H1 (cell line): ENCODE measurements around the gene KCNJ16. TPM values are rescaled to one million over a fixed set of nuclear protein-coding genes. Genes with fewer than 3 reads are reported as not detected.

Experiments used
- CTCF ChIA-PET: fragments of 300-600 bp; sonication (Branson Sonifier 250); formaldehyde crosslinking; loops from one replicate; lab custom pipeline; 2021; ENCODE audit not compliant: partially characterized antibody; lab: Charles Lee
- POLR2A ChIA-PET: fragments of 300-600 bp; sonication (Branson Sonifier 250); formaldehyde crosslinking; loops from one replicate; lab custom pipeline; 2021; ENCODE audit warnings: inconsistent platforms; ENCODE audit not compliant: partially characterized antibody; lab: Charles Lee
- DNase-seq, 2 experiments: peaks; one replicate each; pipeline versions ENCODE4 v3.0.0 to v3.0.0-alpha.2; 2010 to 2022; ENCODE audit warnings: low spot score in 2 of 2, low read depth in 1 of 2, mixed read lengths in 1 of 2
- FAIRE-seq: peaks from 2 replicates; lab custom pipeline; 2011; peaks lifted over from hg19 to GRCh38; lab: Jason Lieb, UNC
- H2AFZ ChIP-seq: 2 replicates; pipeline ENCODE4 v1.8.1; 2012; ENCODE audit warnings: low read length, inconsistent platforms
- H2AK5ac ChIP-seq: 2 replicates; pipeline ENCODE4 v1.6.1; 2013; ENCODE audit warnings: low read depth, low read length
- H2BK120ac ChIP-seq: replicated peaks from 2 replicates; pipeline ENCODE3; 2013; ENCODE audit warnings: low read depth, low read length, inconsistent platforms
- H2BK12ac ChIP-seq: 2 replicates; pipeline ENCODE4 v1.6.1; 2013; ENCODE audit warnings: low read depth, low read length
- H2BK15ac ChIP-seq: 2 replicates; pipeline ENCODE4 v1.6.1; 2013; ENCODE audit warnings: low read length
- H2BK20ac ChIP-seq: 2 replicates; pipeline ENCODE4 v1.6.1; 2013; ENCODE audit warnings: low read length
- H2BK5ac ChIP-seq: 2 replicates; pipeline ENCODE4 v1.6.1; 2013; ENCODE audit warnings: low read depth, low read length
- H3K14ac ChIP-seq: 2 replicates; pipeline ENCODE4 v1.6.1; 2013; ENCODE audit warnings: inconsistent platforms; ENCODE audit not compliant: insufficient read length
- H3K18ac ChIP-seq: 2 replicates; pipeline ENCODE4 v1.6.1; 2013; ENCODE audit warnings: low read length; ENCODE audit errors: extremely low read depth
- H3K23ac ChIP-seq: 2 replicates; pipeline ENCODE4 v1.6.1; 2013; ENCODE audit warnings: inconsistent platforms; ENCODE audit not compliant: insufficient read length
- H3K23me2 ChIP-seq: 2 replicates; pipeline ENCODE4 v1.6.1; 2013; ENCODE audit warnings: low read depth, low read length
- H3K27ac ChIP-seq: 2 replicates; pipeline ENCODE4 v1.6.1; 2011; ENCODE audit warnings: low read depth, low read length, inconsistent platforms
- H3K27me3 ChIP-seq, 4 experiments: replicated peaks in 1 of 4; 1 replicate in 1 of 4; 2 replicates in 3 of 4; pipeline versions ENCODE4 v1.6.1 to v1.8.1; 2011 to 2013; ENCODE audit warnings: low read length in 3 of 4, mild to moderate bottlenecking in 3 of 4, inconsistent platforms in 2 of 4, mixed read lengths in 2 of 4, moderate library complexity in 1 of 4; ENCODE audit not compliant: control insufficient read depth in 3 of 4, insufficient read depth in 3 of 4; ENCODE audit errors: extremely low read depth in 1 of 4
- H3K36me3 ChIP-seq, 4 experiments: 2 replicates each; pipeline versions ENCODE4 v1.6.1 to v1.8.1; 2011 to 2013; ENCODE audit warnings: mild to moderate bottlenecking in 4 of 4, low read length in 3 of 4, moderate library complexity in 2 of 4, control low read depth in 1 of 4, inconsistent platforms in 1 of 4; ENCODE audit not compliant: insufficient read depth in 4 of 4, control insufficient read depth in 2 of 4
- H3K4ac ChIP-seq: replicated peaks from 2 replicates; pipeline ENCODE3; 2013; ENCODE audit warnings: low read length, low read depth, mixed read lengths, inconsistent platforms; ENCODE audit not compliant: insufficient read length
- H3K4me1 ChIP-seq, 4 experiments: replicated peaks in 1 of 4; 1 replicate in 1 of 4; 2 replicates in 3 of 4; pipeline versions ENCODE4 v1.6.1 to v1.8.1; 2011 to 2013; ENCODE audit warnings: low read length in 3 of 4, inconsistent platforms in 2 of 4, mixed read lengths in 1 of 4; ENCODE audit not compliant: insufficient read depth in 4 of 4, control insufficient read depth in 3 of 4
- H3K4me2 ChIP-seq, 2 experiments: 2 replicates each; pipeline versions ENCODE4 v1.6.1 to v1.8.1; 2011 to 2013; ENCODE audit warnings: low read depth in 2 of 2, low read length in 2 of 2, control low read depth in 1 of 2, inconsistent platforms in 1 of 2, mild to moderate bottlenecking in 1 of 2; ENCODE audit not compliant: insufficient read depth in 1 of 2
- H3K4me3 ChIP-seq, 4 experiments: fragments of 200-600, 300-600 bp in 1 of 4; sonication (generic), shearing (Covaris generic), sonication (Bioruptor Twin) in 1 of 4; 2 replicates each; pipeline versions ENCODE4 v1.5.1 to v1.8.1; 2011 to 2016; ENCODE audit warnings: low read length in 4 of 4, low read depth in 3 of 4, control low read depth in 2 of 4, inconsistent platforms in 2 of 4, mild to moderate bottlenecking in 2 of 4, mixed read lengths in 1 of 4, moderate library complexity in 1 of 4; ENCODE audit not compliant: insufficient read depth in 2 of 4; ENCODE audit errors: extremely low read depth in 1 of 4
- H3K56ac ChIP-seq: replicated peaks from 2 replicates; pipeline ENCODE3; 2013; ENCODE audit warnings: low read depth, mild to moderate bottlenecking, mixed read lengths, low read length, inconsistent platforms; ENCODE audit not compliant: insufficient read length
- H3K79me1 ChIP-seq: 2 replicates; pipeline ENCODE4 v1.6.1; 2013; ENCODE audit warnings: low read depth, low read length, control low read depth
- H3K79me2 ChIP-seq, 2 experiments: 2 replicates each; pipeline versions ENCODE4 v1.6.1 to v1.8.1; 2012 to 2013; ENCODE audit warnings: low read length in 2 of 2, mild to moderate bottlenecking in 2 of 2, inconsistent platforms in 1 of 2; ENCODE audit not compliant: insufficient read depth in 2 of 2, control insufficient read depth in 1 of 2
- H3K9ac ChIP-seq, 4 experiments: replicated peaks in 1 of 4; 1 replicate in 1 of 4; 2 replicates in 3 of 4; pipeline versions ENCODE4 v1.6.1 to v1.8.1; 2011 to 2013; ENCODE audit warnings: low read depth in 3 of 4, low read length in 3 of 4, control low read depth in 2 of 4, mild to moderate bottlenecking in 2 of 4, moderate library complexity in 2 of 4, inconsistent platforms in 1 of 4; ENCODE audit errors: extremely low read depth in 1 of 4
- H3K9me3 ChIP-seq, 2 experiments: 2 replicates each; pipeline versions ENCODE4 v1.6.1 to v1.8.1; 2012 to 2013; ENCODE audit warnings: mild to moderate bottlenecking in 2 of 2, moderate library complexity in 2 of 2, control low read depth in 1 of 2, inconsistent platforms in 1 of 2, low read depth in 1 of 2, low read length in 1 of 2, mixed read lengths in 1 of 2; ENCODE audit not compliant: insufficient read depth in 2 of 2
- H4K20me1 ChIP-seq, 2 experiments: replicated peaks in 1 of 2; 2 replicates each; pipeline versions ENCODE3 to v1.8.1; 2011 to 2013; ENCODE audit warnings: inconsistent platforms in 2 of 2, low read length in 2 of 2, mild to moderate bottlenecking in 1 of 2; ENCODE audit not compliant: insufficient read depth in 2 of 2, control insufficient read depth in 1 of 2
- H4K5ac ChIP-seq: 2 replicates; pipeline ENCODE4 v1.6.1; 2013; ENCODE audit warnings: low read length, low read depth, mixed read lengths, inconsistent platforms; ENCODE audit not compliant: insufficient read length
- H4K8ac ChIP-seq: 2 replicates; pipeline ENCODE4 v1.8.0; 2013; ENCODE audit warnings: mild to moderate bottlenecking, moderate library complexity, low read length, inconsistent platforms; ENCODE audit not compliant: insufficient read depth; ENCODE audit errors: extremely low read depth
- H4K91ac ChIP-seq: replicated peaks from 2 replicates; pipeline ENCODE3; 2013; ENCODE audit warnings: low read length, mixed read lengths, inconsistent platforms; ENCODE audit not compliant: insufficient read length
- CBX8 ChIP-seq: fragments of 300-800, 300-1000 bp; sonication (generic); IDR thresholded peaks from 2 replicates; pipeline ENCODE4 v1.7.1; 2016; ENCODE audit warnings: low read depth, low read length, borderline replicate concordance
- CHD1 ChIP-seq: IDR thresholded peaks from 2 replicates; pipeline ENCODE4 v1.6.1; 2012; ENCODE audit warnings: low read depth, low read length, improper control_type of control experiment
- CREB1 ChIP-seq: IDR thresholded peaks from 2 replicates; pipeline ENCODE4 v1.6.1; 2012; ENCODE audit warnings: inconsistent platforms
- CTCF ChIP-seq, 3 experiments: IDR thresholded peaks; 1 replicate in 2 of 3; 2 replicates in 1 of 3; pipeline versions ENCODE4 v1.5.1 to v1.6.1; 2011; ENCODE audit warnings: low read length in 3 of 3, mild to moderate bottlenecking in 3 of 3, inconsistent platforms in 2 of 3, low read depth in 1 of 3, moderate library complexity in 1 of 3; ENCODE audit not compliant: insufficient read depth in 1 of 3; ENCODE audit errors: control extremely low read depth in 1 of 3
- EZH2 ChIP-seq: fragments of 200-600 bp; sonication (generic); IDR thresholded peaks from 2 replicates; pipeline ENCODE4 v1.7.1; 2012; ENCODE audit warnings: low read depth, mild to moderate bottlenecking, moderate library complexity, low read length, inconsistent platforms; ENCODE audit not compliant: severe bottlenecking
- JUN ChIP-seq: IDR thresholded peaks from 2 replicates; pipeline ENCODE4 v1.6.1; 2011; ENCODE audit warnings: low read depth, mild to moderate bottlenecking, improper control_type of control experiment, low read length
- NANOG ChIP-seq: IDR thresholded peaks from 2 replicates; pipeline ENCODE4 v1.6.1; 2011; ENCODE audit warnings: low read length, low read depth, mild to moderate bottlenecking, inconsistent platforms; ENCODE audit not compliant: insufficient read depth, poor library complexity, severe bottlenecking
- NRF1 ChIP-seq: IDR thresholded peaks from 2 replicates; pipeline ENCODE4 v1.6.1; 2011; ENCODE audit warnings: mild to moderate bottlenecking, low read depth, low read length, improper control_type of control experiment
- PHF8 ChIP-seq: fragments of 200-600 bp; sonication (generic); conservative IDR thresholded peaks from 2 replicates; pipeline ENCODE4 v1.7.1; 2012; ENCODE audit warnings: low read depth, mild to moderate bottlenecking, inconsistent platforms, low read length, moderate library complexity
- POLR2AphosphoS5 ChIP-seq: IDR thresholded peaks from 2 replicates; pipeline ENCODE4 v1.6.1; 2011; ENCODE audit warnings: low read depth, low read length
- RAD21 ChIP-seq, 2 experiments: IDR thresholded peaks in 1 of 2; conservative IDR thresholded peaks in 1 of 2; 2 replicates each; pipeline ENCODE4 v1.6.1; 2011; ENCODE audit warnings: low read depth in 2 of 2, low read length in 2 of 2, improper control_type of control experiment in 1 of 2, inconsistent platforms in 1 of 2, mild to moderate bottlenecking in 1 of 2, moderate library complexity in 1 of 2
- WGBS, 2 experiments: shearing (Covaris generic) in 1 of 2; methylation state at CpG; one replicate each; pipeline versions ENCODE4 v1.1.6 to v1.1.7; 2013 to 2015; ENCODE audit warnings: low lambda C conversion rate in 2 of 2, mixed read lengths in 2 of 2, inconsistent platforms in 1 of 2, low coverage in 1 of 2, missing lambda C conversion rate in 1 of 2; ENCODE audit not compliant: insufficient replicate concordance in 2 of 2, insufficient coverage in 1 of 2, insufficient read length in 1 of 2; ENCODE audit errors: extremely low coverage in 1 of 2, missing lambda C conversion rate in 1 of 2; 5-methylcytosine and 5-hydroxymethylcytosine counted together
- polyA plus RNA-seq, 7 experiments: library from polyadenylated mRNA; depleted of rRNA in 3 of 7; stranded (reverse) in 5 of 7; unstranded in 2 of 7; fragments of >200 nt in 5 of 7; fragments of 200-250 nt in 2 of 7; gene quantifications; 1 replicate in 5 of 7; 2 replicates in 1 of 7; 4 replicates in 1 of 7; pipeline versions ENCODE4 v1.2.1 to v1.2.3, GENCODE V29; 2011 to 2013; ENCODE audit warnings: missing spikeins in 2 of 7, mixed read lengths in 2 of 7
- total RNA-seq: library from RNA; stranded (reverse); fragmentation: NEBNext Ultra II Directional; extraction: Animal tissue kit (Norgen Biotek cat#: 25700); gene quantifications from 2 replicates; pipeline ENCODE4 v1.2.1, GENCODE V29; 2021

Gene KCNJ16
- total and polyA plus RNA-seq, 2 of the 8 experiments (the other 6 are each of a cell fraction or from before 2014, with no cell fraction given) = not detected

- 61% methylated on average over 6 of the region's 6 CpGs; no CpG with 5 or more reads in 1 of the 2 experiments for WGBS, 2 experiments
- Histone ChIP-seq H3K9me3 (no peaks in the 10 kb centered on the region), H3K4ac (no peak overlapping the region), H2BK15ac (no peak overlapping the region), H3K79me1 (no peaks in the 10 kb centered on the region), H2AFZ (no peak overlapping the region), H2BK5ac (no peak overlapping the region), H2BK120ac (no peak overlapping the region), H4K5ac (no peak overlapping the region), H3K18ac (no peak overlapping the region), H3K4me3 (no peak overlapping the region), H4K91ac (no peak overlapping the region), H3K36me3 (no peaks in the 10 kb centered on the region), H3K23ac (no peak overlapping the region), H3K4me1 (no peaks in the 10 kb centered on the region), H3K4me2 (no peak overlapping the region), H3K27me3 (no peaks in the 10 kb centered on the region), H4K20me1 (no peaks in the 10 kb centered on the region), H3K27ac (no peak overlapping the region), H4K8ac (no peak overlapping the region), H3K14ac (no peak overlapping the region), H2BK12ac (no peak overlapping the region), H2BK20ac (no peak overlapping the region), H3K56ac (no peak overlapping the region), H3K23me2 (no peaks in the 10 kb centered on the region), H3K79me2 (no peaks in the 10 kb centered on the region), H3K9ac (no peak overlapping the region), H2AK5ac (no peak overlapping the region)
- ChIA-PET CTCF (interaction anchor here (0.7 to 2.6 kb wide), 13 partner anchors 8 to 619 kb away, joined by 3 to 9 read pairs (median 4); no protein-coding TSS in a partner anchor), POLR2A (no interaction called here)
- DNase-seq (no peak), FAIRE-seq (no peak)
- no peak for TF ChIP-seq NANOG
- peak in 2 of 3 experiments; percentile 3 to 46; a peak in 2 of 4 replicates for TF ChIP-seq CTCF (IDR thresholded peaks at IDR 0.05; ENCODE audit: control extremely low read depth in 1 of 3, insufficient read depth in 1 of 3, low read depth in 1 of 3, low read length in 3 of 3)
- no peak for TF ChIP-seq CHD1
- TF ChIP-seq NRF1 = no peak
- TF ChIP-seq JUN = no peak
- peak; percentile 56 to 71 for TF ChIP-seq RAD21 (IDR thresholded peaks at IDR 0.05 in 1 of 2, conservative IDR thresholded peaks at IDR 0.05 in 1 of 2; ENCODE audit: low read depth in 2 of 2, low read length in 2 of 2)
- TF ChIP-seq CREB1 = no peak
- TF ChIP-seq CBX8 = no peak
- TF ChIP-seq PHF8 = no peak
- TF ChIP-seq POLR2AphosphoS5 = no peak
- TF ChIP-seq EZH2 = no peak
Observed at GRCh38 chr17:70144260-70144846, 69.3 kb downstream of the KCNJ16 start.
